Endothelial cell of umbilical vein (primary cell): ENCODE data around the gene PSMA5. TPM values are rescaled to one million over a fixed set of nuclear protein-coding genes. Genes with fewer than 3 reads are reported as not detected.

Experiments used
- BruUV-seq: library from RNA; stranded (reverse); fragments of 400-500 nt; replicated peaks from 2 replicates; lab custom pipeline; 2021; lab: Mats Ljungman, UMichigan
- CTCF ChIA-PET: fragments of 300-600, 350-600 bp; sonication (Branson Sonifier 250); formaldehyde crosslinking; loops from one replicate; lab custom pipeline; 2021; ENCODE audit warnings: antibody characterized with exemption, inconsistent platforms; lab: Charles Lee
- POLR2A ChIA-PET: fragments of 300-600, 350-600 bp; sonication (Branson Sonifier 250); formaldehyde crosslinking; loops from one replicate; lab custom pipeline; 2021; ENCODE audit warnings: antibody characterized with exemption, inconsistent platforms; lab: Charles Lee
- DNase-seq: peaks from one replicate; pipeline ENCODE4 v3.0.0-alpha.2; 2011; ENCODE audit warnings: low read depth, low spot score
- FAIRE-seq: peaks from 2 replicates; lab custom pipeline; 2011; peaks lifted over from hg19 to GRCh38; lab: Jason Lieb, UNC
- H2AFZ ChIP-seq: 2 replicates; pipeline ENCODE4 v1.6.0; 2012; ENCODE audit warnings: low read depth, low read length, control low read depth, inconsistent platforms
- H3K27ac ChIP-seq: 2 replicates; pipeline ENCODE4 v1.5.1; 2011; ENCODE audit warnings: low read depth, mild to moderate bottlenecking, control low read depth, low read length, moderate library complexity; ENCODE audit not compliant: insufficient read depth
- H3K27me3 ChIP-seq, 2 experiments: 2 replicates each; pipeline versions ENCODE4 v1.6.0 to v1.6.1; 2011; ENCODE audit warnings: low read length in 2 of 2, mixed read lengths in 1 of 2; ENCODE audit not compliant: control insufficient read depth in 2 of 2, insufficient read depth in 2 of 2
- H3K36me3 ChIP-seq, 2 experiments: 2 replicates in 1 of 2; 3 replicates in 1 of 2; pipeline ENCODE4 v1.5.1; 2011; ENCODE audit warnings: low read length in 2 of 2, mild to moderate bottlenecking in 1 of 2, moderate library complexity in 1 of 2; ENCODE audit not compliant: control insufficient read depth in 2 of 2, insufficient read depth in 2 of 2; ENCODE audit errors: extremely low read depth in 1 of 2
- H3K4me1 ChIP-seq: 3 replicates; pipeline ENCODE4 v1.5.1; 2011; ENCODE audit warnings: mild to moderate bottlenecking, low read length; ENCODE audit not compliant: control insufficient read depth, insufficient read depth; ENCODE audit errors: extremely low read depth
- H3K4me2 ChIP-seq: 2 replicates; pipeline ENCODE4 v1.6.1; 2011; ENCODE audit warnings: low read length, control low read depth, mixed read lengths; ENCODE audit not compliant: insufficient read depth
- H3K4me3 ChIP-seq, 3 experiments: fragments of 200-600 bp in 1 of 3; sonication (generic), shearing (Covaris generic) in 1 of 3; replicated peaks in 1 of 3; 2 replicates each; pipeline ENCODE4 v1.5.1; 2011 to 2016; ENCODE audit warnings: control low read depth in 3 of 3, low read length in 3 of 3, mild to moderate bottlenecking in 2 of 3, inconsistent platforms in 1 of 3, low read depth in 1 of 3, moderate library complexity in 1 of 3; ENCODE audit not compliant: insufficient read depth in 1 of 3
- H3K79me2 ChIP-seq: 2 replicates; pipeline ENCODE4 v1.6.0; 2012; ENCODE audit warnings: low read length, inconsistent platforms; ENCODE audit not compliant: control insufficient read depth, insufficient read depth
- H3K9ac ChIP-seq: replicated peaks from 2 replicates; pipeline ENCODE3; 2011; ENCODE audit warnings: low read length, control low read depth; ENCODE audit not compliant: insufficient read depth; ENCODE audit errors: extremely low read depth
- H3K9me1 ChIP-seq: replicated peaks from 3 replicates; pipeline ENCODE4 v1.6.0; 2011; ENCODE audit warnings: mild to moderate bottlenecking, low read length; ENCODE audit not compliant: control insufficient read depth, insufficient read depth; ENCODE audit errors: extremely low read depth
- H3K9me3 ChIP-seq: replicated peaks from 2 replicates; pipeline ENCODE4 v1.5.1; 2012; ENCODE audit warnings: low read length, inconsistent platforms; ENCODE audit not compliant: control insufficient read depth, insufficient read depth
- H4K20me1 ChIP-seq: replicated peaks from 2 replicates; pipeline ENCODE3; 2011; ENCODE audit warnings: mild to moderate bottlenecking, low read length; ENCODE audit not compliant: control insufficient read depth, insufficient read depth; ENCODE audit errors: extremely low read depth
- EZH2 ChIP-seq: IDR thresholded peaks from 2 replicates; pipeline ENCODE4 v1.6.1; 2012; ENCODE audit warnings: borderline replicate concordance, low read depth, mild to moderate bottlenecking, moderate library complexity, low read length, inconsistent platforms; ENCODE audit not compliant: severe bottlenecking
- FOS ChIP-seq: IDR thresholded peaks from 2 replicates; pipeline ENCODE4 v1.6.1; 2011; ENCODE audit warnings: mild to moderate bottlenecking, low read length, moderate library complexity, borderline replicate concordance; ENCODE audit not compliant: insufficient read depth
- GATA2 ChIP-seq: IDR thresholded peaks from 2 replicates; pipeline ENCODE4 v1.7.0; 2011; ENCODE audit warnings: low read depth, mild to moderate bottlenecking, moderate library complexity, mixed read lengths, low read length; ENCODE audit not compliant: insufficient read length, insufficient read depth
- JUN ChIP-seq: IDR thresholded peaks from 2 replicates; pipeline ENCODE4 v1.6.1; 2011; ENCODE audit warnings: borderline replicate concordance, low read depth; ENCODE audit not compliant: insufficient read length, insufficient read depth
- MAX ChIP-seq: IDR thresholded peaks from 2 replicates; pipeline ENCODE4 v1.6.1; 2011; ENCODE audit not compliant: insufficient read depth, insufficient read length
- MYC ChIP-seq: IDR thresholded peaks from one replicate; pipeline ENCODE4 v1.6.1; 2011; ENCODE audit warnings: mild to moderate bottlenecking, low read depth, low read length
- POLR2AphosphoS5 ChIP-seq: IDR thresholded peaks from 2 replicates; pipeline ENCODE4 v1.6.1; 2012; ENCODE audit warnings: low read depth, mild to moderate bottlenecking, control low read depth, low read length, moderate library complexity; ENCODE audit not compliant: insufficient read depth
- dilution Hi-C: fragments of 300-500 bp; cut with MboI; formaldehyde crosslinking; loops from one replicate; pipeline ENCODE4 v1.15.0; 2019; ENCODE audit warnings: low sequenced_read_pairs; ENCODE audit not compliant: extremely low pct_ligation_motif_present
- intact Hi-C: fragments of 100-400 bp; cut with micrococcal nuclease; formaldehyde crosslinking; loops from one replicate; pipeline ENCODE4 v1.10.0; 2022
- polyA plus RNA-seq, 4 experiments: library from polyadenylated mRNA; depleted of rRNA in 3 of 4; stranded (reverse) in 3 of 4; unstranded in 1 of 4; fragments of >200 nt; gene quantifications; 2 replicates each; pipeline versions ENCODE4 v1.2.1 to v1.2.3, GENCODE V29; 2011 to 2012; ENCODE audit warnings: missing spikeins in 1 of 4
- total RNA-seq: library from RNA; stranded (reverse); gene quantifications from 2 replicates; pipeline ENCODE4 v1.2.3, GENCODE V29; 2021
- TF ChIP-seq, protein P1 (sequence below), 2 donors: IDR thresholded peaks; 1 replicate in 1 of 2; 2 replicates in 1 of 2; pipeline ENCODE4 v1.5.1; 2011; ENCODE audit warnings: low read length in 2 of 2, mild to moderate bottlenecking in 2 of 2, moderate library complexity in 2 of 2, control low read depth in 1 of 2, inconsistent platforms in 1 of 2, low read depth in 1 of 2; ENCODE audit not compliant: insufficient read depth in 1 of 2; ENCODE audit errors: extremely low read depth in 1 of 2

PSMA5 gene
- total and polyA plus RNA-seq, 2 donors (not counting 3 experiments of a cell fraction or from before 2014, with no cell fraction given), result 98.1 to 125 TPM

GRCh38 chr1:109398343-109399225 is 27.7 kb downstream of the PSMA5 start:
- FAIRE-seq, result no peak
- Histone ChIP-seq H3K4me3 (peak overlapping the region in 2 of 3 experiments; percentile 44 to 51), H3K27me3 (peaks cover 13 to 19% of the 10 kb centered on the region in 2 experiments), H3K9me1 (no peaks in the 10 kb centered on the region), H2AFZ (peak overlapping the region; percentile 22), H3K9me3 (no peaks in the 10 kb centered on the region), H3K9ac (peak overlapping the region; percentile 20), H3K4me2 (peak overlapping the region; percentile 64), H3K4me1 (peaks cover 9% of the 10 kb centered on the region), H3K27ac (no peak overlapping the region), H4K20me1 (no peaks in the 10 kb centered on the region), H3K79me2 (no peaks in the 10 kb centered on the region), H3K36me3 (peaks cover 5 to 7% of the 10 kb centered on the region in 2 experiments)
- TF ChIP-seq GATA2 (no peak), FOS (no peak), MYC (no peak), JUN (no peak), MAX (no peak), EZH2 (no peak), POLR2AphosphoS5 (no peak)
- TF ChIP-seq, protein P1, sequence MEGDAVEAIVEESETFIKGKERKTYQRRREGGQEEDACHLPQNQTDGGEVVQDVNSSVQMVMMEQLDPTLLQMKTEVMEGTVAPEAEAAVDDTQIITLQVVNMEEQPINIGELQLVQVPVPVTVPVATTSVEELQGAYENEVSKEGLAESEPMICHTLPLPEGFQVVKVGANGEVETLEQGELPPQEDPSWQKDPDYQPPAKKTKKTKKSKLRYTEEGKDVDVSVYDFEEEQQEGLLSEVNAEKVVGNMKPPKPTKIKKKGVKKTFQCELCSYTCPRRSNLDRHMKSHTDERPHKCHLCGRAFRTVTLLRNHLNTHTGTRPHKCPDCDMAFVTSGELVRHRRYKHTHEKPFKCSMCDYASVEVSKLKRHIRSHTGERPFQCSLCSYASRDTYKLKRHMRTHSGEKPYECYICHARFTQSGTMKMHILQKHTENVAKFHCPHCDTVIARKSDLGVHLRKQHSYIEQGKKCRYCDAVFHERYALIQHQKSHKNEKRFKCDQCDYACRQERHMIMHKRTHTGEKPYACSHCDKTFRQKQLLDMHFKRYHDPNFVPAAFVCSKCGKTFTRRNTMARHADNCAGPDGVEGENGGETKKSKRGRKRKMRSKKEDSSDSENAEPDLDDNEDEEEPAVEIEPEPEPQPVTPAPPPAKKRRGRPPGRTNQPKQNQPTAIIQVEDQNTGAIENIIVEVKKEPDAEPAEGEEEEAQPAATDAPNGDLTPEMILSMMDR (IDR thresholded peaks at IDR 0.05; ENCODE audit: extremely low read depth in 1 of 2, insufficient read depth in 1 of 2, low read depth in 1 of 2, low read length in 2 of 2), result no peak
- intact Hi-C loops, result loop anchor here (1.0 to 5.0 kb wide), 6 partner anchors 28 to 566 kb away; partner anchors contain the start of gene PSMA5
- no TSS peak for BruUV-seq
- peak; percentile 2 for DNase-seq
- POLR2A ChIA-PET, result interaction anchor here (0.7 to 1.1 kb wide), 2 partner anchors 11 to 116 kb away, joined by 3 read pairs; partner anchors contain the start of gene PSRC1
- dilution Hi-C loops, result no loop called here
- CTCF ChIA-PET, result interaction anchor here (0.6 to 9.3 kb wide), 28 partner anchors 9 to 450 kb away, joined by 3 to 282 read pairs (median 4); partner anchors contain the start of genes CELSR2, PSRC1 and SARS1
